Measurements from ENCODE around the gene ATE1. TPM values are rescaled to one million over a fixed set of nuclear protein-coding genes. Genes with fewer than 3 reads are reported as not detected.

The ATE1 gene
- polyA plus RNA-seq, 1 experiment = 17.9 TPM

DNA sequence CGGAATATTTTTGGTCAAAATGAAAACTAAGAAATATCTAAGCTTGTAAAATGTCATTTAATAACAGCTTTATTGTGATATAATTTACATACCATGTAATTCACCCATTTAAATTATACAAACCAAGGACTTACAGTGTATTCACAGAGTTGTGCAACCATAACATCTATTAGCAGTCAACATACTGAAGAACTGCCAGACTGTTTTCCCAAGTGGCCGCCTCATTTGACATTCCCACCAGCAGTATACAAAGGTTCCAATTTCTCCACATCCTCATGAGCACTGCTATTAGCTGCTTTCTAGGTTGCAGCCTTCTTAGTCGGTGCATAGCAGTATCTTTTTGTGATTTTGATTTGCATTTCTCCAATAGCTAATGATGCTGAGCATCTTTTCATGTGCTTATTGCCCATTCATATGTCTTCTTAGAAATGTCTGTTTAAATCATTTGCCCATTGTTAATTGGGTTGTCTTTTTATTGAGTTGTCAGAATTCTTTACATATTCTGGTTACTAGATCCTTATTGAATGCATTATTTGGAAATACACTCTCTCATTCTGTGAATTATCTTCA is 176.6 kb downstream of the ATE1 start:
- CTCF ChIA-PET = interaction anchor here (1.2 to 1.7 kb wide), 5 partner anchors 14 to 803 kb away, joined by 3 to 5 read pairs (median 3); no protein-coding TSS in a partner anchor
- Histone ChIP-seq H3K9me3 (ENCODE audit: control insufficient read depth, insufficient read depth, low read length) (peaks cover 3% of the 10 kb centered on the region), H3K27ac (ENCODE audit: low read depth, low read length) (no peak overlapping the region), H3K27me3 (ENCODE audit: control insufficient read depth, insufficient read depth, low read length) (no peaks in the 10 kb centered on the region), H3K4me3 (ENCODE audit: low read depth, low read length) (no peak overlapping the region)
- TF ChIP-seq, protein P1, sequence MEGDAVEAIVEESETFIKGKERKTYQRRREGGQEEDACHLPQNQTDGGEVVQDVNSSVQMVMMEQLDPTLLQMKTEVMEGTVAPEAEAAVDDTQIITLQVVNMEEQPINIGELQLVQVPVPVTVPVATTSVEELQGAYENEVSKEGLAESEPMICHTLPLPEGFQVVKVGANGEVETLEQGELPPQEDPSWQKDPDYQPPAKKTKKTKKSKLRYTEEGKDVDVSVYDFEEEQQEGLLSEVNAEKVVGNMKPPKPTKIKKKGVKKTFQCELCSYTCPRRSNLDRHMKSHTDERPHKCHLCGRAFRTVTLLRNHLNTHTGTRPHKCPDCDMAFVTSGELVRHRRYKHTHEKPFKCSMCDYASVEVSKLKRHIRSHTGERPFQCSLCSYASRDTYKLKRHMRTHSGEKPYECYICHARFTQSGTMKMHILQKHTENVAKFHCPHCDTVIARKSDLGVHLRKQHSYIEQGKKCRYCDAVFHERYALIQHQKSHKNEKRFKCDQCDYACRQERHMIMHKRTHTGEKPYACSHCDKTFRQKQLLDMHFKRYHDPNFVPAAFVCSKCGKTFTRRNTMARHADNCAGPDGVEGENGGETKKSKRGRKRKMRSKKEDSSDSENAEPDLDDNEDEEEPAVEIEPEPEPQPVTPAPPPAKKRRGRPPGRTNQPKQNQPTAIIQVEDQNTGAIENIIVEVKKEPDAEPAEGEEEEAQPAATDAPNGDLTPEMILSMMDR (IDR thresholded peaks at IDR 0.05; ENCODE audit: low read depth, low read length) = no peak
- DNase-seq (ENCODE audit: low read depth, low spot score) = no peak
- POLR2A ChIA-PET = no interaction called here

DNA sequence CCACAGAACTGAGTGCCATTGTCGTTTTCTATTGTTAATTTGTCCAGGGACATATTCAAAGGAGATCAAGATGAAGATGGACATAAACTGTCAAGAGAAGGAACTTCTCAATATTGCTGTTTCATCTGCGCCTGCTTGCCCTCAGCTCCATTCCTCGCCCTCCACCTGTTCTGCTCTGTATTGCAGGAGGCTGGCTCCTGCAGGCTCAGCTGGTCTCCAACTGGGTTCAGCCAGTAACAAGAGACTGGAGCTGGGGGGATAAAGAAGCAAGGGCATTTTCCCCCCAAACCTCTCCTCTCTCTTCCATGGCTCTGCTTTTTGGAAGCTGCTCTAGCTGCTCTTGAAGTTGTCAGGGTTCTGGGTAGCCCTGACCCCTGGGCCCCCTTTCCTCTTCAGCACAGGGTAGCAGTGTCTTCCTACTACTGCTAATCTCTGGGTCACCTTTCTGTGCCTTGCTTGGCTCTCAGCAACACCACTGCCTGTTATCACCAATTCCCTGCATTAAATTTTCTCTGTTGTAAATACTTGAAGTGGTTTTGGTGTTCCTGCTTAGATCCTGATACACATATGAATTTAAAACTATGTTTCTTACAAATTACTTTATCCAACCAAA is 180.6 kb downstream of the ATE1 start:
- DNase-seq (ENCODE audit: low read depth, low spot score) = no peak
- Histone ChIP-seq H3K27me3 (ENCODE audit: control insufficient read depth, insufficient read depth, low read length) (no peaks in the 10 kb centered on the region), H3K27ac (ENCODE audit: low read depth, low read length) (no peak overlapping the region), H3K9me3 (ENCODE audit: control insufficient read depth, insufficient read depth, low read length) (no peaks in the 10 kb centered on the region), H3K4me3 (ENCODE audit: low read depth, low read length) (no peak overlapping the region)
- ChIA-PET CTCF (no interaction called here), POLR2A (no interaction called here)
- TF ChIP-seq, protein P1 (IDR thresholded peaks at IDR 0.05; ENCODE audit: low read depth, low read length) = no peak

DNA sequence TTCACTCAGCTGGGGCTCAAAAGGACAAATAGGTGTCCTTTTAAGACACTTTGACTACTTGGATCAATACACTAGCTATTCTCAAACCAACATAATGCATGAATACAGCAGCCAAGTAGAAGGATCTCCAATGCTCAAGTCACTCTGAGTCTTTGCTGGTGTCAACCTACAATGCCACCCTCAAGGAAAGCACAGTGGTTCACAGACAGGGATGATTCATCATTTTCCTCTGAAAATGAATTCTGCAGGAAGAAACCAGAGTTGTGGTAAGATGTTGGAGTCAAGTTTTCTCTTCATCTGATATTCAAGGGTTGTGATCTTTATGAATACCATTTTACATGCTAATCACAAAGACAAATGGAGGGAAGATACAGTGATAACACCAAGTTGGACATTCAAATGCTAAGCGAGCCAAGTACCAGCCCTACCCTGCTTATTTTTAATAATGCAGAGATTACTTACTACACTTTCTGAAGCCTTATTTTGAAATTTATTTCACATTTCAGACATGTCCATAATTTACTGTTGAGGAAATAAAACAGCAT is 186.5 kb downstream of the ATE1 start:
- no peak overlapping the region for H3K4me3 ChIP-seq (ENCODE audit: low read depth, low read length)
- ChIA-PET CTCF (interaction anchor here (1.6 kb wide), 2 partner anchors 83 to 792 kb away, joined by 6 read pairs; no protein-coding TSS in a partner anchor), POLR2A (no interaction called here)
- H3K27me3 ChIP-seq (ENCODE audit: control insufficient read depth, insufficient read depth, low read length) = peaks cover 2% of the 10 kb centered on the region
- no peaks in the 10 kb centered on the region for H3K9me3 ChIP-seq (ENCODE audit: control insufficient read depth, insufficient read depth, low read length)
- DNase-seq (ENCODE audit: low read depth, low spot score) = no peak
- TF ChIP-seq, protein P1 (IDR thresholded peaks at IDR 0.05; ENCODE audit: low read depth, low read length) = no peak
- H3K27ac ChIP-seq (ENCODE audit: low read depth, low read length) = no peak overlapping the region

DNA sequence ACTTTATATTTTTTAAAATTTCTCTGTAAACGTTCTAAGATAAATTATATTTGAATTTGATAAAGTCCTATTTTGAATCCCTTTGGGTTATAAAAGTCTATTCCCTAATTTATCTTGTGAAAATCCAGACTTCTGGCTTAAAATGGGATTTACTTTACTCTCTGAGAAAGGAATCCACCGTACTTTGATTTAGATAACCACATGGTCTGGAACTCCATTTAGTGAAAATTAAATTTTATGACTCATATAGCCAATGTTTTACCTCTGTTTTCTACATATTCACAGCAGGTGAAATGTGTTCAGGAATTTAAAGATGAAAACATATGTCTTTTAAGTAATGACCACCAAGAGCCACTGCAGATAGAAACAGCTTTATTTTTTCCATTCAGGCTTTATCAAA is 187.8 kb downstream of the ATE1 start:
- ChIA-PET CTCF (interaction anchor here (1.0 to 1.6 kb wide), 2 partner anchors 84 to 791 kb away, joined by 4 to 6 read pairs; no protein-coding TSS in a partner anchor), POLR2A (no interaction called here)
- no peak overlapping the region for H3K27ac ChIP-seq (ENCODE audit: low read depth, low read length)
- peaks cover 7% of the 10 kb centered on the region for H3K27me3 ChIP-seq (ENCODE audit: control insufficient read depth, insufficient read depth, low read length)
- no peak overlapping the region for H3K4me3 ChIP-seq (ENCODE audit: low read depth, low read length)
- no peaks in the 10 kb centered on the region for H3K9me3 ChIP-seq (ENCODE audit: control insufficient read depth, insufficient read depth, low read length)
- TF ChIP-seq, protein P1 (IDR thresholded peaks at IDR 0.05; ENCODE audit: low read depth, low read length) = no peak
- no peak for DNase-seq (ENCODE audit: low read depth, low spot score)

DNA sequence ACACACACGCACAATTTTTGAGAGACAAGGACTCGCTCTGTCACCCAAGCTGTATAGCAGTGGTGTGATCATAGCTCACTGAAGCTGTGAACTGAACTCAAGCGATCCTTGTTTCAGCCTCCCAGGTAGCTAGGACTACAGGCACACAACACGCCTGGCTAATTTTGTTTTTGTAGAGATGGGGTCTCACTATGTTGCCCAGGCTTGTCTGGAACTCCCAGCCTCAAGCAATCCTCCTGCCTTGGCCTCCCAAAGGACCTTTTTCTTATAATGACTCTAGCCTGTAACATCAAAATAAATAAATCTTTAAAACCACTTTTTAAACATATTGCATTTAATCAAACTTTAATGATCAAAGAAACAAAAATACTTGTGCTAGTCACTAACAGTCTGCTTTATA is 188.7 kb downstream of the ATE1 start:
- POLR2A ChIA-PET = no interaction called here
- TF ChIP-seq, protein P1 (IDR thresholded peaks at IDR 0.05; ENCODE audit: low read depth, low read length) = no peak
- Histone ChIP-seq H3K4me3 (ENCODE audit: low read depth, low read length) (no peak overlapping the region), H3K27ac (ENCODE audit: low read depth, low read length) (no peak overlapping the region), H3K27me3 (ENCODE audit: control insufficient read depth, insufficient read depth, low read length) (peaks cover 7% of the 10 kb centered on the region), H3K9me3 (ENCODE audit: control insufficient read depth, insufficient read depth, low read length) (no peaks in the 10 kb centered on the region)
- no peak for DNase-seq (ENCODE audit: low read depth, low spot score)
- CTCF ChIA-PET = interaction anchor here (1.0 to 1.1 kb wide), 2 partner anchors 162 to 790 kb away, joined by 4 to 5 read pairs; no protein-coding TSS in a partner anchor
